DND-41 (cell line): ENCODE measurements around the gene SLC10A6.

ENCODE experiments used
- EZH2 ChIP-seq: IDR thresholded peaks from 3 replicates; pipeline ENCODE4 v1.6.1; 2012; ENCODE audit warnings: borderline replicate concordance, low read depth, mild to moderate bottlenecking, moderate library complexity, low read length, inconsistent platforms; ENCODE audit not compliant: severe bottlenecking
- TF ChIP-seq, protein P1 (sequence below): IDR thresholded peaks from 2 replicates; pipeline ENCODE4 v1.5.1; 2012; ENCODE audit warnings: borderline replicate concordance, low read length, moderate library complexity, mild to moderate bottlenecking; ENCODE audit not compliant: poor library complexity, severe bottlenecking; ENCODE audit errors: extremely low read depth

- TF ChIP-seq, protein P1, sequence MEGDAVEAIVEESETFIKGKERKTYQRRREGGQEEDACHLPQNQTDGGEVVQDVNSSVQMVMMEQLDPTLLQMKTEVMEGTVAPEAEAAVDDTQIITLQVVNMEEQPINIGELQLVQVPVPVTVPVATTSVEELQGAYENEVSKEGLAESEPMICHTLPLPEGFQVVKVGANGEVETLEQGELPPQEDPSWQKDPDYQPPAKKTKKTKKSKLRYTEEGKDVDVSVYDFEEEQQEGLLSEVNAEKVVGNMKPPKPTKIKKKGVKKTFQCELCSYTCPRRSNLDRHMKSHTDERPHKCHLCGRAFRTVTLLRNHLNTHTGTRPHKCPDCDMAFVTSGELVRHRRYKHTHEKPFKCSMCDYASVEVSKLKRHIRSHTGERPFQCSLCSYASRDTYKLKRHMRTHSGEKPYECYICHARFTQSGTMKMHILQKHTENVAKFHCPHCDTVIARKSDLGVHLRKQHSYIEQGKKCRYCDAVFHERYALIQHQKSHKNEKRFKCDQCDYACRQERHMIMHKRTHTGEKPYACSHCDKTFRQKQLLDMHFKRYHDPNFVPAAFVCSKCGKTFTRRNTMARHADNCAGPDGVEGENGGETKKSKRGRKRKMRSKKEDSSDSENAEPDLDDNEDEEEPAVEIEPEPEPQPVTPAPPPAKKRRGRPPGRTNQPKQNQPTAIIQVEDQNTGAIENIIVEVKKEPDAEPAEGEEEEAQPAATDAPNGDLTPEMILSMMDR: no peak
- no peak for TF ChIP-seq EZH2
These were observed 27.9 kb upstream of the SLC10A6 start for GRCh38 chr4:86876894-86877685.
